GM23338 (cell line): Measurements from ENCODE around the gene RIPK4.

Experiments used
- CREB1 ChIP-seq: fragments of 250-450 bp; sonication (Bioruptor Pico); IDR thresholded peaks from 2 replicates; pipeline ENCODE4 v1.5.0; 2020; ENCODE audit warnings: low read depth, mild to moderate bottlenecking, moderate library complexity
- EZH2 ChIP-seq: fragments of 200-600 bp; sonication (generic); IDR thresholded peaks from one replicate; pipeline ENCODE4 v1.8.0; 2017; ENCODE audit warnings: antibody characterized with exemption, mild to moderate bottlenecking, low read depth; ENCODE audit not compliant: unreplicated experiment
- EZH2phosphoT487 ChIP-seq: fragments of 200-600 bp; sonication (generic); IDR thresholded peaks from one replicate; pipeline ENCODE4 v1.8.1; 2018; ENCODE audit warnings: antibody characterized with exemption; ENCODE audit not compliant: unreplicated experiment
- NANOG ChIP-seq: IDR thresholded peaks from 2 replicates; pipeline ENCODE4 v1.6.1; 2016; ENCODE audit warnings: antibody characterized with exemption, borderline replicate concordance
- POLR2AphosphoS5 ChIP-seq: IDR thresholded peaks from 2 replicates; pipeline ENCODE4 v1.6.1; 2016; ENCODE audit warnings: antibody characterized with exemption, low read depth
- TF ChIP-seq, protein P1 (sequence below), 2 experiments: fragments of 200-600 bp in 1 of 2; sonication (generic) in 1 of 2; conservative IDR thresholded peaks; 2 replicates each; pipeline versions ENCODE4 v1.5.1 to v1.6.1; 2016 to 2017; ENCODE audit warnings: antibody characterized with exemption in 2 of 2, low read depth in 2 of 2, mild to moderate bottlenecking in 2 of 2, moderate library complexity in 1 of 2
- TF ChIP-seq, protein P2 (sequence below): IDR thresholded peaks from one replicate; pipeline ENCODE4 v1.6.1; 2018; ENCODE audit warnings: antibody characterized with exemption; ENCODE audit not compliant: unreplicated experiment
- TF ChIP-seq, protein P3 (sequence below): IDR thresholded peaks from 2 replicates; pipeline ENCODE4 v1.6.1; 2016; ENCODE audit warnings: antibody characterized with exemption

DNA sequence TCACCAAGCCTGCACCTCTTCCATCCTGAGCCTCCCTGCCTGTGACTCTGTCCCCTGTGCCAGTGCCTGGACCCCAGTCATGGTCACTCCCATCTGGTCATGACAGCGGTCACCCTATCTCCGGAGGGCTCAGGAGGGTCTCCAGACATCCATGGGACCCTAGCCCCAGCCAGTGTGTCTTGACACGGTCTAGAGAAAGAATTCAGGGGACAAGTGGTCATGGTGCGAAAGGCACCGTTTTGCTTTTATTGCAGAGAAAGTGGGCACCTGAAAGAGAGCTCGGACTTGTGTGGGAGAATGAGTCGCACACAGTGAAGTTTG is 4.7 kb upstream of the RIPK4 start:
- TF ChIP-seq, protein P1, sequence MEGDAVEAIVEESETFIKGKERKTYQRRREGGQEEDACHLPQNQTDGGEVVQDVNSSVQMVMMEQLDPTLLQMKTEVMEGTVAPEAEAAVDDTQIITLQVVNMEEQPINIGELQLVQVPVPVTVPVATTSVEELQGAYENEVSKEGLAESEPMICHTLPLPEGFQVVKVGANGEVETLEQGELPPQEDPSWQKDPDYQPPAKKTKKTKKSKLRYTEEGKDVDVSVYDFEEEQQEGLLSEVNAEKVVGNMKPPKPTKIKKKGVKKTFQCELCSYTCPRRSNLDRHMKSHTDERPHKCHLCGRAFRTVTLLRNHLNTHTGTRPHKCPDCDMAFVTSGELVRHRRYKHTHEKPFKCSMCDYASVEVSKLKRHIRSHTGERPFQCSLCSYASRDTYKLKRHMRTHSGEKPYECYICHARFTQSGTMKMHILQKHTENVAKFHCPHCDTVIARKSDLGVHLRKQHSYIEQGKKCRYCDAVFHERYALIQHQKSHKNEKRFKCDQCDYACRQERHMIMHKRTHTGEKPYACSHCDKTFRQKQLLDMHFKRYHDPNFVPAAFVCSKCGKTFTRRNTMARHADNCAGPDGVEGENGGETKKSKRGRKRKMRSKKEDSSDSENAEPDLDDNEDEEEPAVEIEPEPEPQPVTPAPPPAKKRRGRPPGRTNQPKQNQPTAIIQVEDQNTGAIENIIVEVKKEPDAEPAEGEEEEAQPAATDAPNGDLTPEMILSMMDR (conservative IDR thresholded peaks at IDR 0.05; ENCODE audit: low read depth in 2 of 2), result no peak
- TF ChIP-seq, protein P2, sequence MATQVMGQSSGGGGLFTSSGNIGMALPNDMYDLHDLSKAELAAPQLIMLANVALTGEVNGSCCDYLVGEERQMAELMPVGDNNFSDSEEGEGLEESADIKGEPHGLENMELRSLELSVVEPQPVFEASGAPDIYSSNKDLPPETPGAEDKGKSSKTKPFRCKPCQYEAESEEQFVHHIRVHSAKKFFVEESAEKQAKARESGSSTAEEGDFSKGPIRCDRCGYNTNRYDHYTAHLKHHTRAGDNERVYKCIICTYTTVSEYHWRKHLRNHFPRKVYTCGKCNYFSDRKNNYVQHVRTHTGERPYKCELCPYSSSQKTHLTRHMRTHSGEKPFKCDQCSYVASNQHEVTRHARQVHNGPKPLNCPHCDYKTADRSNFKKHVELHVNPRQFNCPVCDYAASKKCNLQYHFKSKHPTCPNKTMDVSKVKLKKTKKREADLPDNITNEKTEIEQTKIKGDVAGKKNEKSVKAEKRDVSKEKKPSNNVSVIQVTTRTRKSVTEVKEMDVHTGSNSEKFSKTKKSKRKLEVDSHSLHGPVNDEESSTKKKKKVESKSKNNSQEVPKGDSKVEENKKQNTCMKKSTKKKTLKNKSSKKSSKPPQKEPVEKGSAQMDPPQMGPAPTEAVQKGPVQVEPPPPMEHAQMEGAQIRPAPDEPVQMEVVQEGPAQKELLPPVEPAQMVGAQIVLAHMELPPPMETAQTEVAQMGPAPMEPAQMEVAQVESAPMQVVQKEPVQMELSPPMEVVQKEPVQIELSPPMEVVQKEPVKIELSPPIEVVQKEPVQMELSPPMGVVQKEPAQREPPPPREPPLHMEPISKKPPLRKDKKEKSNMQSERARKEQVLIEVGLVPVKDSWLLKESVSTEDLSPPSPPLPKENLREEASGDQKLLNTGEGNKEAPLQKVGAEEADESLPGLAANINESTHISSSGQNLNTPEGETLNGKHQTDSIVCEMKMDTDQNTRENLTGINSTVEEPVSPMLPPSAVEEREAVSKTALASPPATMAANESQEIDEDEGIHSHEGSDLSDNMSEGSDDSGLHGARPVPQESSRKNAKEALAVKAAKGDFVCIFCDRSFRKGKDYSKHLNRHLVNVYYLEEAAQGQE, result no peak
- TF ChIP-seq EZH2 (no peak), POLR2AphosphoS5 (no peak), EZH2phosphoT487 (no peak), NANOG (no peak), CREB1 (CRISPR knock-in tag) (no peak)
- TF ChIP-seq, protein P3, sequence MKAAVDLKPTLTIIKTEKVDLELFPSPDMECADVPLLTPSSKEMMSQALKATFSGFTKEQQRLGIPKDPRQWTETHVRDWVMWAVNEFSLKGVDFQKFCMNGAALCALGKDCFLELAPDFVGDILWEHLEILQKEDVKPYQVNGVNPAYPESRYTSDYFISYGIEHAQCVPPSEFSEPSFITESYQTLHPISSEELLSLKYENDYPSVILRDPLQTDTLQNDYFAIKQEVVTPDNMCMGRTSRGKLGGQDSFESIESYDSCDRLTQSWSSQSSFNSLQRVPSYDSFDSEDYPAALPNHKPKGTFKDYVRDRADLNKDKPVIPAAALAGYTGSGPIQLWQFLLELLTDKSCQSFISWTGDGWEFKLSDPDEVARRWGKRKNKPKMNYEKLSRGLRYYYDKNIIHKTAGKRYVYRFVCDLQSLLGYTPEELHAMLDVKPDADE, result no peak
